ENCODE data around the gene PCDHA13. TPM values are rescaled to one million over a fixed set of nuclear protein-coding genes. Genes with fewer than 3 reads are reported as not detected.

Gene PCDHA13
- total RNA-seq, 1 donor from 2014 or later: 1.5 TPM

DNA sequence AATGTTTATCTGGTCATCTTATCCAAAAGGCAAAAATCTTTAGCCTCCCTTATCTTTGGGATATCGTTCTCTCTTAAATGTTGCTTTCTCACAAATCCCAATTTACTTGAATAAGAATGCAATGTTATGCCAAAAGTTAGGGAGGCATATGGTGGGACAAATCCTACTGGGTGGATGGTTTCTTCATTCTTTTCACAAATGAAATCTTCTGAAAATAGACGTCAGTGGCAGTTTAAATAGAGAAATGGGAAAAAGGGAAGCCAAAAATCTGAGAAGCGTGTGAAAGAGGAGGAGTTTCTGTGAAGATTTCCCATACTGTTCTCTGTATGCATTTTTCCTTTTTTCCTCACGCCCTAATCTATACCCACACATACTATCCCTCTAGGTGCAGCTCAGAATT, 41.7 kb downstream of the PCDHA13 start:
- Mint-ChIP-seq H3K36me3 (ENCODE audit: unreplicated experiment) (no peaks in the 10 kb centered on the region), H3K4me1 (ENCODE audit: unreplicated experiment) (peaks cover 9% of the 10 kb centered on the region), H3K27ac (ENCODE audit: unreplicated experiment) (no peak overlapping the region), H3K27me3 (ENCODE audit: unreplicated experiment) (peaks cover 3% of the 10 kb centered on the region), H3K4me3 (ENCODE audit: unreplicated experiment) (no peak overlapping the region), H3K9me3 (ENCODE audit: unreplicated experiment) (no peaks in the 10 kb centered on the region)
- TF ChIP-seq, protein P1, sequence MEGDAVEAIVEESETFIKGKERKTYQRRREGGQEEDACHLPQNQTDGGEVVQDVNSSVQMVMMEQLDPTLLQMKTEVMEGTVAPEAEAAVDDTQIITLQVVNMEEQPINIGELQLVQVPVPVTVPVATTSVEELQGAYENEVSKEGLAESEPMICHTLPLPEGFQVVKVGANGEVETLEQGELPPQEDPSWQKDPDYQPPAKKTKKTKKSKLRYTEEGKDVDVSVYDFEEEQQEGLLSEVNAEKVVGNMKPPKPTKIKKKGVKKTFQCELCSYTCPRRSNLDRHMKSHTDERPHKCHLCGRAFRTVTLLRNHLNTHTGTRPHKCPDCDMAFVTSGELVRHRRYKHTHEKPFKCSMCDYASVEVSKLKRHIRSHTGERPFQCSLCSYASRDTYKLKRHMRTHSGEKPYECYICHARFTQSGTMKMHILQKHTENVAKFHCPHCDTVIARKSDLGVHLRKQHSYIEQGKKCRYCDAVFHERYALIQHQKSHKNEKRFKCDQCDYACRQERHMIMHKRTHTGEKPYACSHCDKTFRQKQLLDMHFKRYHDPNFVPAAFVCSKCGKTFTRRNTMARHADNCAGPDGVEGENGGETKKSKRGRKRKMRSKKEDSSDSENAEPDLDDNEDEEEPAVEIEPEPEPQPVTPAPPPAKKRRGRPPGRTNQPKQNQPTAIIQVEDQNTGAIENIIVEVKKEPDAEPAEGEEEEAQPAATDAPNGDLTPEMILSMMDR (IDR thresholded peaks at IDR 0.05): no peak
- no peak for DNase-seq (ENCODE audit: extremely low spot score, unreplicated experiment)

DNA sequence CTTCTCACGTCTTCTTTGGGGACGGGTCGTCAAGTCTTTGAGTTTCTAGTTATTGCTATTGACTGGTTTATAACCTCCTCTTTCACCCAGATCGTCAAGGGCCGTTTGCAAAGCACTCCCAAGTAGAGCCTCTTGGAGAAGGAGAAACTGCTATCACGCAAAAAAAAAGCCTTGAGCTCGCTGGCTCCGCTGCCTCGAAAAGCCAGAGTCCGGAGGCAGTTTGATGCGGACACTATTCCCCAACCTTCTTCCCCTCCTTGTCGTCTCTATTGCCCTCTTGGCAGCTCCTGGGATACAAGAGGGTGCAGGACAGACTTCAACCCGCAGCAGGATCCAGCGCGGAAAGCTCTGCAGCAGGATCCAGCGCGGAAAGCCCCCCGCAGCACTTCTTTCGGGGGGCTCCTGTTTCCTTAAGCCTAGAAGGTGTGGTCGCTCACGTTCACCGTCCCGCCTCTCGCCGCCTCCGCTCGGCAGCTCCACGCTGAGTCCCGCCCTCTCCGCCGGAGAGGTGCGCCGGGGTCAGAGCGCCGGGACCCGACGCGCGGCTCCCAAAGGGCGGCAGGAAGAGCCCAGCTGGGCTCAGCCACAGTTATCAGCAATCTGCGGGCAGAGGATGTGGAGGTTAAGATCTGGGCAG, 44.0 kb downstream of the PCDHA13 start, which contains the start of gene PCDHAC1:
TSS of gene PCDHAC1 (plus strand) at position 494 of the 637 bp plus-strand sequence. CDS start 594 bp downstream, outside the sequence.
- DNase-seq (ENCODE audit: extremely low spot score, unreplicated experiment): no peak
- peaks cover 3% of the 10 kb centered on the region for H3K27me3 Mint-ChIP-seq (ENCODE audit: unreplicated experiment)
- TF ChIP-seq, protein P1 (IDR thresholded peaks at IDR 0.05): no peak
- peaks cover 9% of the 10 kb centered on the region for H3K4me1 Mint-ChIP-seq (ENCODE audit: unreplicated experiment)
- H3K36me3 Mint-ChIP-seq (ENCODE audit: unreplicated experiment): no peaks in the 10 kb centered on the region
- H3K27ac Mint-ChIP-seq (ENCODE audit: unreplicated experiment): peak within 1 kb of the TSS; percentile 74
- no peaks in the 10 kb centered on the region for H3K9me3 Mint-ChIP-seq (ENCODE audit: unreplicated experiment)
- H3K4me3 Mint-ChIP-seq (ENCODE audit: unreplicated experiment): peak within 1 kb of the TSS; percentile 82

DNA sequence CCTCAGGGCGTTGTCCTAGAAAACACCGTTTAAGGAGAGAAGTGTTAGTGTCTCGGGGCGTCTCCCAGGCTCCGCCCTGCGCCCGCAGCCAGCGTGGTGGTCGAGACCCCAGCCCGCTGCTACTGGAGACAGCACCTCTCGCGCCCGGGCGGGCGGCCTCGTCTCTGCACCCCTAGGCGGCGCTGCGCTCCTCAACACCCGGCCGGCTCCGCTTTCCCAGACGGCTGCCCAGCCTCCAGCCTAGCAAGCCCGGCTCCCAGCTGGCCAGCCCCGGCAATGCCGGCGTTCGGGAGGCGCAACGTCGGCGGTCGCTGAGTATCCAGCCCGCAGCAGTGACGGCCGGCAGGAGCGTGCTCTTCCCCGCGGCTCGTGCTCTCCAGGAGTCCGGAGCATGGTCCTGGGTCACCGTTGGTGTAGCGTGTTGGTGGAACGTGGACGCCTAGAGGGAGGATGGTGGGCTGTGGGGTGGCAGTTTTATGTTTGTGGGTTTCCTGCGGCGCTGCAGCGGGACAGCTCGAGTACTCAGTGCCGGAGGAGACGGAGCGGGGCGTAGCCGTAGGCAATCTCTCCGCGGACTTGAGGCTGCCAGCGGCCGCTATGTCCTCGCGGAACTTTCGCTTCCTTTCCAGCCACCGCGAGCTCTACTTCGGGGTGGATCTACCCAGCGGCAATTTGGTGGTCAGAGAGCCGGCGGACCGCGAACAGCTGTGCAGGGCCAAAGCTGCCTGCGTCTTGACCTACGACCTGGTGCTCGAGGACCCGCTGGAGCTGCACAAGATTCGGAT, 44.7 kb downstream of the PCDHA13 start:
- no peaks in the 10 kb centered on the region for H3K36me3 Mint-ChIP-seq (ENCODE audit: unreplicated experiment)
- H3K4me3 Mint-ChIP-seq (ENCODE audit: unreplicated experiment): peak overlapping the region; percentile 82
- TF ChIP-seq, protein P1 (IDR thresholded peaks at IDR 0.05): peak; percentile 99
- H3K27ac Mint-ChIP-seq (ENCODE audit: unreplicated experiment): peak overlapping the region; percentile 74
- peaks cover 3% of the 10 kb centered on the region for H3K27me3 Mint-ChIP-seq (ENCODE audit: unreplicated experiment)
- peaks cover 9% of the 10 kb centered on the region for H3K4me1 Mint-ChIP-seq (ENCODE audit: unreplicated experiment)
- peak; percentile 97 for DNase-seq (ENCODE audit: extremely low spot score, unreplicated experiment)
- no peaks in the 10 kb centered on the region for H3K9me3 Mint-ChIP-seq (ENCODE audit: unreplicated experiment)

DNA sequence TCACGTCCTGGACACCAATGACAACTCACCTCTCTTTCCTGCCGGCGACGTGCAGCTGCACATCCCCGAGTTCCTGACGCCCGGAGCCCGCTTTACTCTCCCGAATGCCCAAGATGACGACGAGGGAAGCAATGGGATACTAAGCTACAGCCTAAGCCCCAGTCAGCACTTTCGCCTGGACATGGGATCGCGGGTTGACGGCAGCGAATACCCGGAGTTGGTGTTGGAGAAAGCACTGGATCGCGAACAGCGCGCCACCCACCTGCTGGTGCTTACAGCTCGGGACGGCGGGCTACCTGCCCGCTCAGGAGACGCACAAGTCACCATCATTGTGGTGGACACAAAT, 45.3 kb downstream of the PCDHA13 start:
- TF ChIP-seq, protein P1 (IDR thresholded peaks at IDR 0.05): no peak
- peak overlapping the region; percentile 82 for H3K4me3 Mint-ChIP-seq (ENCODE audit: unreplicated experiment)
- peak overlapping the region; percentile 74 for H3K27ac Mint-ChIP-seq (ENCODE audit: unreplicated experiment)

More for the DNA sequence above, 45.3 kb downstream of the PCDHA13 start:
- H3K9me3 Mint-ChIP-seq (ENCODE audit: unreplicated experiment): no peaks in the 10 kb centered on the region
- DNase-seq (ENCODE audit: extremely low spot score, unreplicated experiment): no peak
- no peaks in the 10 kb centered on the region for H3K36me3 Mint-ChIP-seq (ENCODE audit: unreplicated experiment)
- peaks cover 9% of the 10 kb centered on the region for H3K4me1 Mint-ChIP-seq (ENCODE audit: unreplicated experiment)
- H3K27me3 Mint-ChIP-seq (ENCODE audit: unreplicated experiment): peaks cover 3% of the 10 kb centered on the region

Other genes with a start within 250 kb of the PCDHA13 start
- gene CD14, start 248.9 kb upstream of the PCDHA13 start, total RNA-seq: not detected in 2 replicates
- 10.4 and 10.5 TPM in 2 replicates for gene TMCO6, start 242.7 kb upstream of the PCDHA13 start, total RNA-seq
- 44.5 and 50.2 TPM in 2 replicates for gene NDUFA2, start 234.5 kb upstream of the PCDHA13 start, total RNA-seq
- gene IK, start 234.3 kb upstream of the PCDHA13 start, total RNA-seq: 86.5 and 89.9 TPM in 2 replicates
- 28.3 and 28.9 TPM in 2 replicates for gene WDR55, start 217.2 kb upstream of the PCDHA13 start, total RNA-seq
- 1.6 and 1.9 TPM in 2 replicates for gene DND1, start 208.5 kb upstream of the PCDHA13 start, total RNA-seq
- gene HARS1, start 190.8 kb upstream of the PCDHA13 start, total RNA-seq: 65.3 and 69.0 TPM in 2 replicates
- gene HARS2, start 190.7 kb upstream of the PCDHA13 start, total RNA-seq: 27.2 and 28.8 TPM in 2 replicates
- gene ZMAT2, start 181.7 kb upstream of the PCDHA13 start, total RNA-seq: 47.5 and 50.9 TPM in 2 replicates
- gene PCDHA1, start 96.0 kb upstream of the PCDHA13 start, total RNA-seq: not detected in 2 replicates
- gene PCDHA2, start 87.3 kb upstream of the PCDHA13 start, total RNA-seq: 0.99 and 1.6 TPM in 2 replicates
- gene PCDHA3, start 81.1 kb upstream of the PCDHA13 start, total RNA-seq: 0.19 and 0.42 TPM in 2 replicates
- 12.2 and 12.8 TPM in 2 replicates for gene PCDHA4, start 75.1 kb upstream of the PCDHA13 start, total RNA-seq
- 1.0 and 1.1 TPM in 2 replicates for gene PCDHA5, start 60.5 kb upstream of the PCDHA13 start, total RNA-seq
- gene PCDHA6, start 54.2 kb upstream of the PCDHA13 start, total RNA-seq: 20.2 TPM in 2 replicates
- 2.0 and 2.1 TPM in 2 replicates for gene PCDHA7, start 47.9 kb upstream of the PCDHA13 start, total RNA-seq
- 1.9 and 2.0 TPM in 2 replicates for gene PCDHA8, start 40.9 kb upstream of the PCDHA13 start, total RNA-seq
- 1.7 and 1.8 TPM in 2 replicates for gene PCDHA9, start 33.7 kb upstream of the PCDHA13 start, total RNA-seq
- 6.0 and 6.1 TPM in 2 replicates for gene PCDHA10, start 26.2 kb upstream of the PCDHA13 start, total RNA-seq
- 7.2 and 8.2 TPM in 2 replicates for gene PCDHA11, start 13.2 kb upstream of the PCDHA13 start, total RNA-seq
- 9.1 and 12.4 TPM in 2 replicates for gene PCDHA12, start 6.8 kb upstream of the PCDHA13 start, total RNA-seq
- gene PCDHAC1, start 44.2 kb downstream of the PCDHA13 start, total RNA-seq: 3.3 TPM in 2 replicates
- gene PCDHAC2, start 84.4 kb downstream of the PCDHA13 start, total RNA-seq: 2.3 and 3.0 TPM in 2 replicates
- gene PCDHB1, start 169.2 kb downstream of the PCDHA13 start, total RNA-seq: 0.03 and 0.05 TPM in 2 replicates
- gene PCDHB2, start 212.5 kb downstream of the PCDHA13 start, total RNA-seq: 91.5 and 92.7 TPM in 2 replicates
- gene PCDHB3, start 218.3 kb downstream of the PCDHA13 start, total RNA-seq: 8.8 and 11.1 TPM in 2 replicates
- gene PCDHB4, start 239.7 kb downstream of the PCDHA13 start, total RNA-seq: 2.9 and 4.1 TPM in 2 replicates

All from osteocyte (in vitro differentiated cells).